ENCODE measurements around the gene RFX2.

DNA sequence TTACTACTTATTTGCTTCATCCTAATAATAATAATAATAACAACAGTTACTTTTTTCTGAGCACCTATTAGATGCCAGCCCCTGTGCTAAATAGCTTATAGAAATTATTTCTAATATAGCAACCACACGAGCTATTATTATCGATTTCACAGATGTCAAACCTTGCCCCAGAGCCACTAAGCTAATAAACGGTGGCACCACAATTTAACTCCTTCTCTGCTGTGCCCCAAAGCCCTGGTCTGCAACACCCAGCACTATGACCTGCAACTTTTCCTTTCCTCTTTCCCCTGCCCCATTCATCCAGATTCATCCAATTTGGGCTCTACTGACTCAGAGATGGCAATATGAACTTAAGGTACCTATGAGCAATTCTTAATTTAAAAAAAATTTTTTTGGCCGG, 6.4 kb downstream of the RFX2 start:
- TF ChIP-seq GATA3 (IDR thresholded peaks at IDR 0.05; ENCODE audit: low read depth, low read length), result no peak
- no peak for TF ChIP-seq GATA2 (IDR thresholded peaks at IDR 0.05; ENCODE audit: low read depth, low read length)
